ENCODE measurements around the gene PTAFR.
A peak's percentile ranks its signal among the peaks of the same experiment; 100 is the strongest.

PTAFR gene

GRCh38 chr1:28178690-28179485, 2.4 kb upstream of the PTAFR start:
- DNase-seq (ENCODE audit: low read depth): no peak

- no peak for DNase-seq (ENCODE audit: low read depth)
Observed at GRCh38 chr1:28175955-28176485, 470 bp downstream of the PTAFR start.

GRCh38 chr1:28173980-28174297, 2.6 kb downstream of the PTAFR start:
- no peak for DNase-seq (ENCODE audit: low read depth)

GRCh38 chr1:28173151-28173979, 3.1 kb downstream of the PTAFR start:
- DNase-seq (ENCODE audit: low read depth): no peak

- peak; percentile 79 for DNase-seq (ENCODE audit: low read depth)
Observed at GRCh38 chr1:28172713-28173150, 3.8 kb downstream of the PTAFR start.

- no peak for DNase-seq (ENCODE audit: low read depth)
Observed at GRCh38 chr1:28171246-28171645, 5.2 kb downstream of the PTAFR start.

- no peak for DNase-seq (ENCODE audit: low read depth)
Observed at GRCh38 chr1:28170001-28170596, 6.4 kb downstream of the PTAFR start.

- DNase-seq (ENCODE audit: low read depth): no peak
Observed at GRCh38 chr1:28163496-28164161, 12.9 kb downstream of the PTAFR start.

GRCh38 chr1:28162151-28162550, 14.3 kb downstream of the PTAFR start:
- no peak for DNase-seq (ENCODE audit: low read depth)

- no peak for DNase-seq (ENCODE audit: low read depth)
Observed at GRCh38 chr1:28161751-28162150, 14.7 kb downstream of the PTAFR start.

GRCh38 chr1:28160782-28161266, 15.7 kb downstream of the PTAFR start:
- peak; percentile 91 for DNase-seq (ENCODE audit: low read depth)

GRCh38 chr1:28159680-28160079, 16.8 kb downstream of the PTAFR start:
- DNase-seq (ENCODE audit: low read depth): no peak

- no peak for DNase-seq (ENCODE audit: low read depth)
Observed at GRCh38 chr1:28159243-28159642, 17.2 kb downstream of the PTAFR start.

GRCh38 chr1:28157894-28158293, 18.6 kb downstream of the PTAFR start:
- DNase-seq (ENCODE audit: low read depth): no peak

GRCh38 chr1:28156821-28157220, 19.7 kb downstream of the PTAFR start:
- DNase-seq (ENCODE audit: low read depth): peak; percentile 60

GRCh38 chr1:28155628-28156027, 20.9 kb downstream of the PTAFR start:
- DNase-seq (ENCODE audit: low read depth): no peak

- no peak for DNase-seq (ENCODE audit: low read depth)
Observed at GRCh38 chr1:28154078-28154594, 22.4 kb downstream of the PTAFR start.

- no peak for DNase-seq (ENCODE audit: low read depth)
Observed at GRCh38 chr1:28150125-28150780, 26.2 kb downstream of the PTAFR start.

- DNase-seq (ENCODE audit: low read depth): no peak
Observed at GRCh38 chr1:28148880-28149195, 27.7 kb downstream of the PTAFR start.

- DNase-seq (ENCODE audit: low read depth): no peak
Observed at GRCh38 chr1:28147264-28148094, 29.0 kb downstream of the PTAFR start.

Data from amniotic epithelial cell (primary cell).